Uterus (tissue), 2 donors: ENCODE data around the gene ERMAP.

ENCODE experiments used
- POLR2A ChIP-seq, 2 donors: fragments of 450-650 bp; IDR thresholded peaks; one replicate each; pipeline ENCODE4 v1.6.1; 2016; ENCODE audit warnings: antibody characterized with exemption in 2 of 2, mild to moderate bottlenecking in 1 of 2, moderate library complexity in 1 of 2
- TF ChIP-seq, protein P1 (sequence below), 4 experiments: fragments of 200-600 bp in 2 of 4; fragments of 450-650 bp in 2 of 4; sonication (generic) in 2 of 4; IDR thresholded peaks; one replicate each; pipeline ENCODE4 v1.5.1; 2016 to 2019; ENCODE audit warnings: antibody characterized with exemption in 4 of 4, mild to moderate bottlenecking in 2 of 4, moderate library complexity in 1 of 4

DNA sequence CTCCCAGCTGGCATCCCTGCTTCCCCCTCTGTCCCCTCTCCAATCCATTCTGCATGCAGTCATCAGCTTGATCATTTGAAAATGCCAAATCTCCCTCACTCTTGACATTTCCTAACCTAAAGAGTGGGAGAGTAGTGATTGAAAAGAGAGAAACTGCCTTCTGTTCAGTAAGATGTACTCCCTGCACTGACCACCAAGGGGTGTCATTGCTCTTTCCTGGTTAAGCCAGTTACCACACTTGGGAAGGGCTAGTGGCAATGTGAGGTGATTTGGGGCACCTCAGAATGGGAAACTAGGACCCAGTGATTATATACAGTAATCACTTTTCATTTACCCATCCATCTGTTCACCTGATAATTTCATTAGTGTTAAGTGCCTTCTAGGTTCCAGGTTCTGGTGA, 39.1 kb upstream of the ERMAP start:
- TF ChIP-seq, protein P1, sequence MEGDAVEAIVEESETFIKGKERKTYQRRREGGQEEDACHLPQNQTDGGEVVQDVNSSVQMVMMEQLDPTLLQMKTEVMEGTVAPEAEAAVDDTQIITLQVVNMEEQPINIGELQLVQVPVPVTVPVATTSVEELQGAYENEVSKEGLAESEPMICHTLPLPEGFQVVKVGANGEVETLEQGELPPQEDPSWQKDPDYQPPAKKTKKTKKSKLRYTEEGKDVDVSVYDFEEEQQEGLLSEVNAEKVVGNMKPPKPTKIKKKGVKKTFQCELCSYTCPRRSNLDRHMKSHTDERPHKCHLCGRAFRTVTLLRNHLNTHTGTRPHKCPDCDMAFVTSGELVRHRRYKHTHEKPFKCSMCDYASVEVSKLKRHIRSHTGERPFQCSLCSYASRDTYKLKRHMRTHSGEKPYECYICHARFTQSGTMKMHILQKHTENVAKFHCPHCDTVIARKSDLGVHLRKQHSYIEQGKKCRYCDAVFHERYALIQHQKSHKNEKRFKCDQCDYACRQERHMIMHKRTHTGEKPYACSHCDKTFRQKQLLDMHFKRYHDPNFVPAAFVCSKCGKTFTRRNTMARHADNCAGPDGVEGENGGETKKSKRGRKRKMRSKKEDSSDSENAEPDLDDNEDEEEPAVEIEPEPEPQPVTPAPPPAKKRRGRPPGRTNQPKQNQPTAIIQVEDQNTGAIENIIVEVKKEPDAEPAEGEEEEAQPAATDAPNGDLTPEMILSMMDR (IDR thresholded peaks at IDR 0.05), result peak; percentile 24 to 54 (median 46)
- no peak for TF ChIP-seq POLR2A (IDR thresholded peaks at IDR 0.05)
